Subcutaneous adipose tissue (tissue), 4 donors: ENCODE data around the gene OR2H2. TPM values are rescaled to one million over a fixed set of nuclear protein-coding genes. Genes with fewer than 3 reads are reported as not detected.
A peak's percentile ranks its signal among the peaks of the same experiment; 100 is the strongest.

Experiments used
- small RNA-seq: library from RNA; depleted of rRNA; stranded (forward); fragments of <200 nt; gene quantifications from one replicate; pipeline ENCODE3, GENCODE V24; 2016
- total RNA-seq, 4 donors: library from RNA; depleted of rRNA; stranded (reverse); fragments of >200 nt; gene quantifications; one replicate each; pipeline ENCODE4 v1.1.0, GENCODE V29; 2016
- TF ChIP-seq, protein P1 (sequence below): fragments of 450-650 bp; IDR thresholded peaks from one replicate; pipeline ENCODE4 v1.5.1; 2016; ENCODE audit warnings: low read depth, mild to moderate bottlenecking, control low read depth, antibody characterized with exemption, moderate library complexity

OR2H2 gene
- total RNA-seq, 4 donors from 2014 or later = not detected

- TF ChIP-seq, protein P1, sequence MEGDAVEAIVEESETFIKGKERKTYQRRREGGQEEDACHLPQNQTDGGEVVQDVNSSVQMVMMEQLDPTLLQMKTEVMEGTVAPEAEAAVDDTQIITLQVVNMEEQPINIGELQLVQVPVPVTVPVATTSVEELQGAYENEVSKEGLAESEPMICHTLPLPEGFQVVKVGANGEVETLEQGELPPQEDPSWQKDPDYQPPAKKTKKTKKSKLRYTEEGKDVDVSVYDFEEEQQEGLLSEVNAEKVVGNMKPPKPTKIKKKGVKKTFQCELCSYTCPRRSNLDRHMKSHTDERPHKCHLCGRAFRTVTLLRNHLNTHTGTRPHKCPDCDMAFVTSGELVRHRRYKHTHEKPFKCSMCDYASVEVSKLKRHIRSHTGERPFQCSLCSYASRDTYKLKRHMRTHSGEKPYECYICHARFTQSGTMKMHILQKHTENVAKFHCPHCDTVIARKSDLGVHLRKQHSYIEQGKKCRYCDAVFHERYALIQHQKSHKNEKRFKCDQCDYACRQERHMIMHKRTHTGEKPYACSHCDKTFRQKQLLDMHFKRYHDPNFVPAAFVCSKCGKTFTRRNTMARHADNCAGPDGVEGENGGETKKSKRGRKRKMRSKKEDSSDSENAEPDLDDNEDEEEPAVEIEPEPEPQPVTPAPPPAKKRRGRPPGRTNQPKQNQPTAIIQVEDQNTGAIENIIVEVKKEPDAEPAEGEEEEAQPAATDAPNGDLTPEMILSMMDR = no peak
These were observed 46.4 kb downstream of the OR2H2 start for GRCh38 chr6:29631209-29631810.

DNA sequence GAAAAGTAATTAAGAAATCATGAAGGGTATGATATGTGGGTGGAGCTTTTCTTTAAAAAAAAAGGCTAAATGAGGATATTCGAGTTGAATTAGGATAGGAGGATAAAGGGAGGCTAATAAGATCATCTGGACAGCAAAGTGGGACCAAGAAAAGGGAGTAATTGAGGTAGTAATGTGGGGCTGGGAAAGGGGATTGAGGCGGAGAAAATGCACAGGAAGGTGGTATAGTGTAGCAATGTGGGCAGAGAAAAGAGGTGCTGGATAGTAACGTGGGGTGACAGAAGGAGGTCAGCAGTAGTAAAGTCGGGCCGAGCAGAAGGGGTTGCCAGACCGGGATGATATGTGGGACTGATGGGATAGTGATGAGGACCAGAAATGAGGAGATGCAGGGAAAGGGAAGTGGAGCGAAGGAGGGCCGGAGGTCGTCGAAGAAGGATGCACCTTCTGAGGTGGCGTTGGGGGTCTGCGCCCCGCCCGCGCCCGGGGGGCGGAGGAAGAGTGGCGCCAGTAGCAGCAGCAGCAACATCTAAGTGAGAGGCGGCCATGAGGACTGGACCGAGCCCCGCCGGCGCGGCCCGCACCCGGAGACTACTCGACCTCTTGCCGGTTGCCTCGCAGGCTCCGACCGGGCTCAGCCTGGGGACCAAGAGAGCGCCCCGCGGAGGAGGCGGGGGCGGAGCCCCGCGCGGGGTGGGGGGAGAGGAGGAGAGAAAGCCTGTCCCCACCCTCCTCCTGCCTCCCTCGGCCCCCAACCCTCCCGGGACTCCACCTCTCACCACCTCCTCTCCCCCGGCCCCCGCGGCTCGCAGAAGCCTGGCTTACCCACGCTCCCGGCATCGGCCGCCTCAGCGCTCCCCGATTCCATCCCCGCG is 47.2 kb downstream of the OR2H2 start:
- TF ChIP-seq, protein P1 = no peak

DNA sequence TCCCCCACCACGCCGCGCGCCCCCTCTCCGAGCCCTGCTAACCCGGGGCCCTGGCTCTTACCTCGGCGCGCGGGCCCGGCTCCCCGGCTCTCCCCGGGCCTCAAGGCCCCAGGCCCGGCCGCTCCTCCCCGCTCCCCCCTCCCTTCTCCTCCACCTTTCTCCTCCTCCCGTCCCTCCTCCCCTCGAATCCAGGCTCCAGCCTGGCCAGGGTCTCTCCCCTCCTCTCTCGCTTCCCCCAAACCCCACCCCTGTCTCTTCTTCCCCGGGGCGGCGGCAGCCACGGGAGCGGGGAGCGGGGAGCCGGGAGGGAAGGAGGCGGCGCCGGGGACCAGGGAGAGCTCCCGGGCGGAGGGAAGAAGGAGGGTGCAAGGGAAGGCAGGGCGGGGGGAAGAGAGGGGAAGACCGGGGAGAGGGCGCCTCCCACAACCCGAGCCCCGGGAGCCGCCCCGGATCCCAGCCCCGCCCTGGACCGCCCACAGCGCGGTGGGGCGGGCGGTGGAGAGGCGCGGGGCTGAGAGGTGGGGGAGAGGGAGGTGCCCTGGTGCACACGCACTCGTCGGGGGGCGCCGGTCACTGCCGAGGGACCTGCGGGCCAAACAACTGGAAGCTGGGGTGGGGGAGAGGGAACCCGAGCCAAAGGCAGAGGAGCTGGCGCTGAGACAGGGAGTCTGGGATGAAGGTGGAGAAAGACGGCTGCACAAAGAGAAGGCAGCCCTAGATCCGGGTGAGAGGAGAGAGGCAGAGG is 48.0 kb downstream of the OR2H2 start, which contains the start of gene GABBR1:
Gene GABBR1, minus strand, starts transcription at position 395 of the 745 bp plus-strand sequence. CDS start 798 bp downstream, outside the sequence.
- TF ChIP-seq, protein P1 = no peak

- TF ChIP-seq, protein P1 = no peak
These were observed 48.6 kb downstream of the OR2H2 start for GRCh38 chr6:29633534-29633905.

GRCh38 chr6:29637247-29637646 is 52.3 kb downstream of the OR2H2 start:
- TF ChIP-seq, protein P1 = no peak

Small RNA genes within 50 kb of the gene (small RNA-seq; reads per million reads assigned to genes)
- gene SNORD32B (2.1 reads per million, percentile 39 among the genes with 10 or more reads in this experiment), gene SUMO2P1 (not detected), gene TMEM183AP1 (not detected)

Other genes starting within 250 kb of the OR2H2 start
- not detected for gene OR5V1, start 216.3 kb upstream of the OR2H2 start, total RNA-seq
- gene OR12D3, start 209.8 kb upstream of the OR2H2 start, total RNA-seq = not detected
- not detected for gene OR12D2, start 189.5 kb upstream of the OR2H2 start, total RNA-seq
- gene OR12D1, start 170.2 kb upstream of the OR2H2 start, total RNA-seq = not detected
- gene OR10C1, start 145.8 kb upstream of the OR2H2 start, total RNA-seq = not detected
- not detected for gene OR11A1, start 128.1 kb upstream of the OR2H2 start, total RNA-seq
- not detected for gene OR2H1, start 128.0 kb upstream of the OR2H2 start, total RNA-seq
- gene MAS1L, start 97.2 kb upstream of the OR2H2 start, total RNA-seq = not detected
- 10 to 100 TPM in 1 of 4 donors, not detected in 3; 11.5 TPM for gene UBD, start 25.4 kb upstream of the OR2H2 start, total RNA-seq
- 10 to 100 TPM; 20.6 to 31.0 (median 25.0) TPM for gene GABBR1, start 48.1 kb downstream of the OR2H2 start, total RNA-seq
- not detected for gene MOG, start 72.0 kb downstream of the OR2H2 start, total RNA-seq
- gene ZFP57, start 96.0 kb downstream of the OR2H2 start, total RNA-seq = 1 to 10 TPM in 1 of 4 donors, not detected in 3; 1.0 TPM
- 100 to 1,000 TPM in 1 of 4 donors, 10 to 100 TPM in 3; 27.6 to 122 (median 85.8) TPM for gene HLA-F, start 138.3 kb downstream of the OR2H2 start, total RNA-seq
- gene HLA-G, start 242.7 kb downstream of the OR2H2 start, total RNA-seq = not detected